ENCODE results near the gene TRAIP. TPM values are rescaled to one million over a fixed set of nuclear protein-coding genes. Genes with fewer than 3 reads are reported as not detected.

The TRAIP gene
- total and polyA plus RNA-seq, 4 donors = 2.4 to 7.8 (median 6.5) TPM

- DNase-seq (ENCODE audit: low read depth in 4 of 6, low spot score in 6 of 6) = no peak
Observed at GRCh38 chr3:49898991-49899390, 42.6 kb upstream of the TRAIP start.

GRCh38 chr3:49896345-49896744 lies 40.0 kb upstream of the TRAIP start:
- Histone ChIP-seq H3K4me3 (ENCODE audit: low read depth, low read length) (no peak overlapping the region), H3K27ac (ENCODE audit: low read depth, low read length) (no peak overlapping the region), H3K27me3 (ENCODE audit: control insufficient read depth, insufficient read depth, low read length) (no peaks in the 10 kb centered on the region), H3K36me3 (ENCODE audit: control insufficient read depth, insufficient read depth, low read length) (peaks cover 26% of the 10 kb centered on the region), H3K4me1 (ENCODE audit: control insufficient read depth, insufficient read depth, low read length) (peaks cover 5% of the 10 kb centered on the region), H3K9me3 (ENCODE audit: control insufficient read depth, insufficient read depth, low read length) (no peaks in the 10 kb centered on the region)
- WGBS (ENCODE audit: insufficient coverage) = 59% methylated on average over 3 of the region's 5 CpGs
- DNase-seq (ENCODE audit: low read depth in 4 of 6, low spot score in 6 of 6) = no peak

More at GRCh38 chr3:49898991-49899390, 42.6 kb upstream of the TRAIP start:
- no peaks in the 10 kb centered on the region for H3K9me3 ChIP-seq (ENCODE audit: control insufficient read depth, insufficient read depth, low read length)
- peaks cover 12% of the 10 kb centered on the region for H3K4me1 ChIP-seq (ENCODE audit: control insufficient read depth, insufficient read depth, low read length)
- H3K36me3 ChIP-seq (ENCODE audit: control insufficient read depth, insufficient read depth, low read length) = peaks cover 39% of the 10 kb centered on the region
- H3K27me3 ChIP-seq (ENCODE audit: control insufficient read depth, insufficient read depth, low read length) = no peaks in the 10 kb centered on the region
- WGBS (ENCODE audit: insufficient coverage) = 74% methylated on average over 4 of the region's 6 CpGs
- H3K27ac ChIP-seq (ENCODE audit: low read depth, low read length) = no peak overlapping the region
- H3K4me3 ChIP-seq (ENCODE audit: low read depth, low read length) = no peak overlapping the region

- WGBS (ENCODE audit: insufficient coverage) = 95% methylated on average over 8 of the region's 9 CpGs
- Histone ChIP-seq H3K4me3 (ENCODE audit: low read depth, low read length) (no peak overlapping the region), H3K27me3 (ENCODE audit: control insufficient read depth, insufficient read depth, low read length) (no peaks in the 10 kb centered on the region), H3K27ac (ENCODE audit: low read depth, low read length) (no peak overlapping the region), H3K9me3 (ENCODE audit: control insufficient read depth, insufficient read depth, low read length) (no peaks in the 10 kb centered on the region), H3K36me3 (ENCODE audit: control insufficient read depth, insufficient read depth, low read length) (peaks cover 31% of the 10 kb centered on the region), H3K4me1 (ENCODE audit: control insufficient read depth, insufficient read depth, low read length) (peaks cover 2% of the 10 kb centered on the region)
- no peak for DNase-seq (ENCODE audit: low read depth in 4 of 6, low spot score in 6 of 6)
Observed at GRCh38 chr3:49895791-49896190, 39.4 kb upstream of the TRAIP start.

- 64% methylated on average over 9 of the region's 10 CpGs for WGBS (ENCODE audit: insufficient coverage)
Observed at GRCh38 chr3:49889296-49889695, 32.9 kb upstream of the TRAIP start.

GRCh38 chr3:49886922-49887265 lies 30.5 kb upstream of the TRAIP start:
- no peak for DNase-seq (ENCODE audit: low read depth in 4 of 6, low spot score in 6 of 6)
- H3K4me1 ChIP-seq (ENCODE audit: control insufficient read depth, insufficient read depth, low read length) = peaks cover 5% of the 10 kb centered on the region
- H3K27ac ChIP-seq (ENCODE audit: low read depth, low read length) = no peak overlapping the region
- no peak overlapping the region for H3K4me3 ChIP-seq (ENCODE audit: low read depth, low read length)
- H3K27me3 ChIP-seq (ENCODE audit: control insufficient read depth, insufficient read depth, low read length) = no peaks in the 10 kb centered on the region
- H3K36me3 ChIP-seq (ENCODE audit: control insufficient read depth, insufficient read depth, low read length) = peaks cover 9% of the 10 kb centered on the region
- no peaks in the 10 kb centered on the region for H3K9me3 ChIP-seq (ENCODE audit: control insufficient read depth, insufficient read depth, low read length)

More at GRCh38 chr3:49889296-49889695, 32.9 kb upstream of the TRAIP start:
- no peaks in the 10 kb centered on the region for H3K27me3 ChIP-seq (ENCODE audit: control insufficient read depth, insufficient read depth, low read length)
- H3K9me3 ChIP-seq (ENCODE audit: control insufficient read depth, insufficient read depth, low read length) = no peaks in the 10 kb centered on the region
- no peak for DNase-seq (ENCODE audit: low read depth in 4 of 6, low spot score in 6 of 6)
- H3K4me3 ChIP-seq (ENCODE audit: low read depth, low read length) = no peak overlapping the region
- H3K36me3 ChIP-seq (ENCODE audit: control insufficient read depth, insufficient read depth, low read length) = peaks cover 9% of the 10 kb centered on the region
- peaks cover 4% of the 10 kb centered on the region for H3K4me1 ChIP-seq (ENCODE audit: control insufficient read depth, insufficient read depth, low read length)
- no peak overlapping the region for H3K27ac ChIP-seq (ENCODE audit: low read depth, low read length)

GRCh38 chr3:49883998-49884397 lies 27.6 kb upstream of the TRAIP start:
- H3K27ac ChIP-seq (ENCODE audit: low read depth, low read length) = no peak overlapping the region
- DNase-seq (ENCODE audit: low read depth in 4 of 6, low spot score in 6 of 6) = no peak
- no peak overlapping the region for H3K4me3 ChIP-seq (ENCODE audit: low read depth, low read length)
- H3K4me1 ChIP-seq (ENCODE audit: control insufficient read depth, insufficient read depth, low read length) = peaks cover 19% of the 10 kb centered on the region
- H3K36me3 ChIP-seq (ENCODE audit: control insufficient read depth, insufficient read depth, low read length) = no peaks in the 10 kb centered on the region
- no peaks in the 10 kb centered on the region for H3K27me3 ChIP-seq (ENCODE audit: control insufficient read depth, insufficient read depth, low read length)
- WGBS (ENCODE audit: insufficient coverage) = 89% methylated on average over 4 of the region's 4 CpGs
- no peaks in the 10 kb centered on the region for H3K9me3 ChIP-seq (ENCODE audit: control insufficient read depth, insufficient read depth, low read length)

- WGBS (ENCODE audit: insufficient coverage) = 39% methylated on average over 6 of the region's 6 CpGs
Observed at GRCh38 chr3:49882166-49882565, 25.8 kb upstream of the TRAIP start.

GRCh38 chr3:49880581-49881315 lies 24.4 kb upstream of the TRAIP start:
- Histone ChIP-seq H3K27me3 (ENCODE audit: control insufficient read depth, insufficient read depth, low read length) (no peaks in the 10 kb centered on the region), H3K4me3 (ENCODE audit: low read depth, low read length) (no peak overlapping the region), H3K4me1 (ENCODE audit: control insufficient read depth, insufficient read depth, low read length) (peaks cover 19% of the 10 kb centered on the region), H3K27ac (ENCODE audit: low read depth, low read length) (no peak overlapping the region), H3K9me3 (ENCODE audit: control insufficient read depth, insufficient read depth, low read length) (no peaks in the 10 kb centered on the region), H3K36me3 (ENCODE audit: control insufficient read depth, insufficient read depth, low read length) (no peaks in the 10 kb centered on the region)
- DNase-seq (ENCODE audit: low read depth in 4 of 6, low spot score in 6 of 6) = peak in 2 of 6 donors; percentile 87 to 92
- WGBS (ENCODE audit: insufficient coverage) = 44% methylated on average over 1 of the region's 6 CpGs

More at GRCh38 chr3:49882166-49882565, 25.8 kb upstream of the TRAIP start:
- no peaks in the 10 kb centered on the region for H3K36me3 ChIP-seq (ENCODE audit: control insufficient read depth, insufficient read depth, low read length)
- no peak for DNase-seq (ENCODE audit: low read depth in 4 of 6, low spot score in 6 of 6)
- H3K27ac ChIP-seq (ENCODE audit: low read depth, low read length) = peak overlapping the region; percentile 44
- no peaks in the 10 kb centered on the region for H3K9me3 ChIP-seq (ENCODE audit: control insufficient read depth, insufficient read depth, low read length)
- H3K4me1 ChIP-seq (ENCODE audit: control insufficient read depth, insufficient read depth, low read length) = peaks cover 19% of the 10 kb centered on the region
- no peak overlapping the region for H3K4me3 ChIP-seq (ENCODE audit: low read depth, low read length)
- no peaks in the 10 kb centered on the region for H3K27me3 ChIP-seq (ENCODE audit: control insufficient read depth, insufficient read depth, low read length)

GRCh38 chr3:49879721-49880120 lies 23.4 kb upstream of the TRAIP start:
- H3K4me3 ChIP-seq (ENCODE audit: low read depth, low read length) = no peak overlapping the region
- H3K9me3 ChIP-seq (ENCODE audit: control insufficient read depth, insufficient read depth, low read length) = no peaks in the 10 kb centered on the region
- H3K27me3 ChIP-seq (ENCODE audit: control insufficient read depth, insufficient read depth, low read length) = no peaks in the 10 kb centered on the region
- no peak for DNase-seq (ENCODE audit: low read depth in 4 of 6, low spot score in 6 of 6)
- no peaks in the 10 kb centered on the region for H3K36me3 ChIP-seq (ENCODE audit: control insufficient read depth, insufficient read depth, low read length)
- no peak overlapping the region for H3K27ac ChIP-seq (ENCODE audit: low read depth, low read length)
- no CpG with 5 or more reads among the region's 2 CpGs for WGBS (ENCODE audit: insufficient coverage)
- H3K4me1 ChIP-seq (ENCODE audit: control insufficient read depth, insufficient read depth, low read length) = peaks cover 19% of the 10 kb centered on the region

GRCh38 chr3:49878686-49879085 lies 22.3 kb upstream of the TRAIP start:
- Histone ChIP-seq H3K27me3 (ENCODE audit: control insufficient read depth, insufficient read depth, low read length) (no peaks in the 10 kb centered on the region), H3K4me3 (ENCODE audit: low read depth, low read length) (no peak overlapping the region), H3K36me3 (ENCODE audit: control insufficient read depth, insufficient read depth, low read length) (no peaks in the 10 kb centered on the region), H3K27ac (ENCODE audit: low read depth, low read length) (no peak overlapping the region), H3K4me1 (ENCODE audit: control insufficient read depth, insufficient read depth, low read length) (peaks cover 21% of the 10 kb centered on the region), H3K9me3 (ENCODE audit: control insufficient read depth, insufficient read depth, low read length) (no peaks in the 10 kb centered on the region)
- DNase-seq (ENCODE audit: low read depth in 4 of 6, low spot score in 6 of 6) = no peak
